Measurements from ENCODE around the gene TNRC18.

Gene TNRC18

GRCh38 chr7:5420881-5421713 is 2.5 kb downstream of the TNRC18 start:
- no peak for DNase-seq
- Histone ChIP-seq H3K4me1 (ENCODE audit: control insufficient read depth, insufficient read depth, low read length, poor library complexity, severe bottlenecking) (peaks cover 69% of the 10 kb centered on the region), H3K9me3 (ENCODE audit: control insufficient read depth, low read length) (no peaks in the 10 kb centered on the region), H3K4me3 (ENCODE audit: insufficient read depth, low read depth, low read length, poor library complexity, severe bottlenecking) (peak overlapping the region; percentile 65), H3K27ac (ENCODE audit: insufficient read depth, low read length, poor library complexity, severe bottlenecking) (no peak overlapping the region), H3K27me3 (replicated peaks; ENCODE audit: control insufficient read depth, insufficient read depth, low read length, poor library complexity, severe bottlenecking) (peaks cover 82% of the 10 kb centered on the region), H3K36me3 (ENCODE audit: control insufficient read depth, insufficient read depth, low read length) (no peaks in the 10 kb centered on the region)

- Histone ChIP-seq H3K4me1 (ENCODE audit: control insufficient read depth, insufficient read depth, low read length, poor library complexity, severe bottlenecking) (peaks cover 64% of the 10 kb centered on the region), H3K4me3 (ENCODE audit: insufficient read depth, low read depth, low read length, poor library complexity, severe bottlenecking) (peak overlapping the region; percentile 52), H3K27me3 (replicated peaks; ENCODE audit: control insufficient read depth, insufficient read depth, low read length, poor library complexity, severe bottlenecking) (peaks cover 74% of the 10 kb centered on the region), H3K9me3 (ENCODE audit: control insufficient read depth, low read length) (no peaks in the 10 kb centered on the region), H3K36me3 (ENCODE audit: control insufficient read depth, insufficient read depth, low read length) (no peaks in the 10 kb centered on the region), H3K27ac (ENCODE audit: insufficient read depth, low read length, poor library complexity, severe bottlenecking) (no peak overlapping the region)
- DNase-seq = no peak
Observed at GRCh38 chr7:5420067-5420880, 3.4 kb downstream of the TNRC18 start.

GRCh38 chr7:5419539-5420066 is 4.0 kb downstream of the TNRC18 start:
- Histone ChIP-seq H3K36me3 (ENCODE audit: control insufficient read depth, insufficient read depth, low read length) (no peaks in the 10 kb centered on the region), H3K4me1 (ENCODE audit: control insufficient read depth, insufficient read depth, low read length, poor library complexity, severe bottlenecking) (peaks cover 57% of the 10 kb centered on the region), H3K27me3 (replicated peaks; ENCODE audit: control insufficient read depth, insufficient read depth, low read length, poor library complexity, severe bottlenecking) (peaks cover 67% of the 10 kb centered on the region), H3K4me3 (ENCODE audit: insufficient read depth, low read depth, low read length, poor library complexity, severe bottlenecking) (peak overlapping the region; percentile 52), H3K9me3 (ENCODE audit: control insufficient read depth, low read length) (no peaks in the 10 kb centered on the region), H3K27ac (ENCODE audit: insufficient read depth, low read length, poor library complexity, severe bottlenecking) (no peak overlapping the region)
- no peak for DNase-seq

GRCh38 chr7:5418285-5418582 is 5.4 kb downstream of the TNRC18 start:
- Histone ChIP-seq H3K36me3 (ENCODE audit: control insufficient read depth, insufficient read depth, low read length) (no peaks in the 10 kb centered on the region), H3K9me3 (ENCODE audit: control insufficient read depth, low read length) (no peaks in the 10 kb centered on the region), H3K4me3 (ENCODE audit: insufficient read depth, low read depth, low read length, poor library complexity, severe bottlenecking) (no peak overlapping the region), H3K4me1 (ENCODE audit: control insufficient read depth, insufficient read depth, low read length, poor library complexity, severe bottlenecking) (peaks cover 46% of the 10 kb centered on the region), H3K27ac (ENCODE audit: insufficient read depth, low read length, poor library complexity, severe bottlenecking) (no peak overlapping the region), H3K27me3 (replicated peaks; ENCODE audit: control insufficient read depth, insufficient read depth, low read length, poor library complexity, severe bottlenecking) (peaks cover 55% of the 10 kb centered on the region)
- DNase-seq = no peak

GRCh38 chr7:5417106-5418071 is 6.2 kb downstream of the TNRC18 start:
- no peaks in the 10 kb centered on the region for H3K9me3 ChIP-seq (ENCODE audit: control insufficient read depth, low read length)
- no peak overlapping the region for H3K27ac ChIP-seq (ENCODE audit: insufficient read depth, low read length, poor library complexity, severe bottlenecking)
- H3K27me3 ChIP-seq (replicated peaks; ENCODE audit: control insufficient read depth, insufficient read depth, low read length, poor library complexity, severe bottlenecking) = peaks cover 47% of the 10 kb centered on the region
- H3K4me1 ChIP-seq (ENCODE audit: control insufficient read depth, insufficient read depth, low read length, poor library complexity, severe bottlenecking) = peaks cover 38% of the 10 kb centered on the region
- no peaks in the 10 kb centered on the region for H3K36me3 ChIP-seq (ENCODE audit: control insufficient read depth, insufficient read depth, low read length)
- H3K4me3 ChIP-seq (ENCODE audit: insufficient read depth, low read depth, low read length, poor library complexity, severe bottlenecking) = no peak overlapping the region
- no peak for DNase-seq

- DNase-seq = no peak
- Histone ChIP-seq H3K9me3 (ENCODE audit: control insufficient read depth, low read length) (no peaks in the 10 kb centered on the region), H3K27me3 (replicated peaks; ENCODE audit: control insufficient read depth, insufficient read depth, low read length, poor library complexity, severe bottlenecking) (peaks cover 23% of the 10 kb centered on the region), H3K27ac (ENCODE audit: insufficient read depth, low read length, poor library complexity, severe bottlenecking) (no peak overlapping the region), H3K4me1 (ENCODE audit: control insufficient read depth, insufficient read depth, low read length, poor library complexity, severe bottlenecking) (peaks cover 15% of the 10 kb centered on the region), H3K4me3 (ENCODE audit: insufficient read depth, low read depth, low read length, poor library complexity, severe bottlenecking) (no peak overlapping the region), H3K36me3 (ENCODE audit: control insufficient read depth, insufficient read depth, low read length) (no peaks in the 10 kb centered on the region)
Observed at GRCh38 chr7:5414916-5415315, 8.7 kb downstream of the TNRC18 start.

GRCh38 chr7:5413449-5413786 is 10.2 kb downstream of the TNRC18 start:
- no peak for DNase-seq
- H3K9me3 ChIP-seq (ENCODE audit: control insufficient read depth, low read length) = no peaks in the 10 kb centered on the region
- H3K36me3 ChIP-seq (ENCODE audit: control insufficient read depth, insufficient read depth, low read length) = no peaks in the 10 kb centered on the region
- no peak overlapping the region for H3K4me3 ChIP-seq (ENCODE audit: insufficient read depth, low read depth, low read length, poor library complexity, severe bottlenecking)
- H3K4me1 ChIP-seq (ENCODE audit: control insufficient read depth, insufficient read depth, low read length, poor library complexity, severe bottlenecking) = peaks cover under 1% of the 10 kb centered on the region
- H3K27ac ChIP-seq (ENCODE audit: insufficient read depth, low read length, poor library complexity, severe bottlenecking) = no peak overlapping the region
- peaks cover 8% of the 10 kb centered on the region for H3K27me3 ChIP-seq (replicated peaks; ENCODE audit: control insufficient read depth, insufficient read depth, low read length, poor library complexity, severe bottlenecking)

- Histone ChIP-seq H3K4me1 (ENCODE audit: control insufficient read depth, insufficient read depth, low read length, poor library complexity, severe bottlenecking) (no peaks in the 10 kb centered on the region), H3K27ac (ENCODE audit: insufficient read depth, low read length, poor library complexity, severe bottlenecking) (no peak overlapping the region), H3K27me3 (replicated peaks; ENCODE audit: control insufficient read depth, insufficient read depth, low read length, poor library complexity, severe bottlenecking) (no peaks in the 10 kb centered on the region), H3K4me3 (ENCODE audit: insufficient read depth, low read depth, low read length, poor library complexity, severe bottlenecking) (no peak overlapping the region), H3K36me3 (ENCODE audit: control insufficient read depth, insufficient read depth, low read length) (no peaks in the 10 kb centered on the region), H3K9me3 (ENCODE audit: control insufficient read depth, low read length) (no peaks in the 10 kb centered on the region)
- DNase-seq = no peak
Observed at GRCh38 chr7:5408777-5409176, 14.9 kb downstream of the TNRC18 start.

GRCh38 chr7:5406957-5407945 is 16.4 kb downstream of the TNRC18 start:
- Histone ChIP-seq H3K4me3 (ENCODE audit: insufficient read depth, low read depth, low read length, poor library complexity, severe bottlenecking) (no peak overlapping the region), H3K27ac (ENCODE audit: insufficient read depth, low read length, poor library complexity, severe bottlenecking) (no peak overlapping the region), H3K9me3 (ENCODE audit: control insufficient read depth, low read length) (no peaks in the 10 kb centered on the region), H3K4me1 (ENCODE audit: control insufficient read depth, insufficient read depth, low read length, poor library complexity, severe bottlenecking) (no peaks in the 10 kb centered on the region), H3K27me3 (replicated peaks; ENCODE audit: control insufficient read depth, insufficient read depth, low read length, poor library complexity, severe bottlenecking) (no peaks in the 10 kb centered on the region), H3K36me3 (ENCODE audit: control insufficient read depth, insufficient read depth, low read length) (no peaks in the 10 kb centered on the region)
- DNase-seq = no peak
